IMR-90 (cell line): ENCODE results near the gene GNAT3.

ENCODE experiments used
- BHLHE40 ChIP-seq: fragments of 150-350 bp; IDR thresholded peaks from 2 replicates; pipeline ENCODE4 v1.6.1; 2016; ENCODE audit warnings: mild to moderate bottlenecking, low read depth, low read length
- CEBPB ChIP-seq: IDR thresholded peaks from 2 replicates; pipeline ENCODE4 v1.6.1; 2012; ENCODE audit warnings: low read depth, low read length, improper control_type of control experiment
- CTCF ChIP-seq: conservative IDR thresholded peaks from 2 replicates; pipeline ENCODE4 v1.5.1; 2012; ENCODE audit warnings: mild to moderate bottlenecking, low read depth, low read length, improper control_type of control experiment
- POLR2A ChIP-seq: IDR thresholded peaks from 2 replicates; pipeline ENCODE4 v1.6.1; 2012; ENCODE audit warnings: mild to moderate bottlenecking, low read depth, low read length
- RAD21 ChIP-seq: IDR thresholded peaks from 2 replicates; pipeline ENCODE4 v1.6.1; 2012; ENCODE audit warnings: low read length, improper control_type of control experiment
- RCOR1 ChIP-seq: IDR thresholded peaks from 2 replicates; pipeline ENCODE4 v1.6.1; 2012; ENCODE audit warnings: mild to moderate bottlenecking, low read length, improper control_type of control experiment; ENCODE audit not compliant: insufficient replicate concordance
- RFX5 ChIP-seq: IDR thresholded peaks from 2 replicates; pipeline ENCODE4 v1.8.0; 2012; ENCODE audit warnings: low read depth, mild to moderate bottlenecking, low read length, moderate library complexity
- SMC3 ChIP-seq: fragments of 150-350 bp; IDR thresholded peaks from 2 replicates; pipeline ENCODE4 v1.6.1; 2016; ENCODE audit warnings: low read depth, mild to moderate bottlenecking, antibody characterized with exemption, low read length, moderate library complexity
- USF2 ChIP-seq: fragments of 150-350 bp; IDR thresholded peaks from 2 replicates; pipeline ENCODE4 v1.6.1; 2017; ENCODE audit warnings: mild to moderate bottlenecking, antibody characterized with exemption, low read length, low read depth

GRCh38 chr7:80449836-80450235 is 62.0 kb downstream of the GNAT3 start:
- TF ChIP-seq CTCF (no peak), RFX5 (no peak), POLR2A (no peak), SMC3 (no peak), USF2 (no peak), RCOR1 (no peak), RAD21 (no peak), BHLHE40 (no peak), CEBPB (no peak)
